Neural cell (in vitro differentiated cells): ENCODE data around the gene ADIPOQ. TPM values are rescaled to one million over a fixed set of nuclear protein-coding genes. Genes with fewer than 3 reads are reported as not detected.

ENCODE experiments used
- H2AFZ ChIP-seq: fragments of 200-600, 300-800 bp; sonication (generic), shearing (Covaris generic); 2 replicates; pipeline ENCODE4 v1.6.0; 2014; ENCODE audit warnings: low read depth, mild to moderate bottlenecking, antibody characterized with exemption, low read length, moderate library complexity
- H3F3A ChIP-seq: fragments of 200-600 bp; shearing (Covaris generic); 2 replicates; pipeline ENCODE4 v1.6.1; 2016; ENCODE audit warnings: mild to moderate bottlenecking, moderate library complexity, mixed read lengths, antibody characterized with exemption, low read length; ENCODE audit not compliant: insufficient read depth, poor library complexity, severe bottlenecking
- H3K27ac ChIP-seq: fragments of 200-600, 300-800 bp; sonication (generic), shearing (Covaris generic); 2 replicates; pipeline ENCODE4 v1.5.1; 2014; ENCODE audit warnings: mild to moderate bottlenecking, low read length, moderate library complexity
- H3K27me3 ChIP-seq: fragments of 300-800, 200-600 bp; sonication (generic), shearing (Covaris generic); 2 replicates; pipeline ENCODE4 v1.6.0; 2014; ENCODE audit warnings: mild to moderate bottlenecking, low read depth, low read length, moderate library complexity; ENCODE audit not compliant: insufficient read depth
- H3K36me3 ChIP-seq: fragments of 300-800, 200-600 bp; sonication (generic), shearing (Covaris generic); 2 replicates; pipeline ENCODE4 v1.5.1; 2014; ENCODE audit warnings: mild to moderate bottlenecking, antibody characterized with exemption, low read length, moderate library complexity; ENCODE audit not compliant: insufficient read depth
- H3K4me2 ChIP-seq: fragments of 300-800, 200-600 bp; sonication (generic), shearing (Covaris generic); 2 replicates; pipeline ENCODE4 v1.6.0; 2014; ENCODE audit warnings: mild to moderate bottlenecking, low read length
- H3K4me3 ChIP-seq: fragments of 300-800, 200-600 bp; sonication (generic), shearing (Covaris generic); 2 replicates; pipeline ENCODE4 v1.5.1; 2014; ENCODE audit warnings: mild to moderate bottlenecking, low read length, moderate library complexity
- H3K79me2 ChIP-seq: fragments of 200-600 bp; shearing (Covaris generic); replicated peaks from 2 replicates; pipeline ENCODE4 v1.6.0; 2014; ENCODE audit warnings: mild to moderate bottlenecking, low read length, moderate library complexity; ENCODE audit not compliant: insufficient read depth
- H3K9ac ChIP-seq: fragments of 300-800, 200-600 bp; sonication (generic), shearing (Covaris generic); 2 replicates; pipeline ENCODE4 v1.6.1; 2016; ENCODE audit warnings: mild to moderate bottlenecking, low read length, mixed read lengths
- H3K9me2 ChIP-seq: fragments of 200-600 bp; shearing (Covaris generic); 2 replicates; pipeline ENCODE4 v1.6.1; 2016; ENCODE audit warnings: mild to moderate bottlenecking, low read length, mixed read lengths; ENCODE audit not compliant: insufficient read depth
- H3K9me3 ChIP-seq: fragments of 200-600, 300-800 bp; sonication (generic), shearing (Covaris generic); 2 replicates; pipeline ENCODE4 v1.6.1; 2016; ENCODE audit warnings: mild to moderate bottlenecking, mixed run types, low read length, moderate library complexity, mixed read lengths
- H4K20me1 ChIP-seq: fragments of 200-600 bp; shearing (Covaris generic); 2 replicates; pipeline ENCODE4 v1.6.1; 2016; ENCODE audit warnings: mild to moderate bottlenecking, mixed run types; ENCODE audit not compliant: insufficient read depth
- CTCF ChIP-seq: fragments of 450-650 bp; IDR thresholded peaks from 2 replicates; pipeline ENCODE4 v1.5.1; 2014; ENCODE audit warnings: antibody characterized with exemption, mild to moderate bottlenecking, moderate library complexity; ENCODE audit not compliant: poor library complexity, severe bottlenecking
- EP300 ChIP-seq: fragments of 450-650 bp; conservative IDR thresholded peaks from 2 replicates; pipeline ENCODE4 v1.6.1; 2014; ENCODE audit warnings: antibody characterized with exemption, mild to moderate bottlenecking, moderate library complexity; ENCODE audit not compliant: poor library complexity, severe bottlenecking
- EZH2 ChIP-seq: fragments of 200-600, 300-800 bp; shearing (Covaris generic), sonication (generic); IDR thresholded peaks from 2 replicates; pipeline ENCODE4 v1.6.1; 2014; ENCODE audit warnings: antibody characterized with exemption, low read length, borderline replicate concordance, mild to moderate bottlenecking; ENCODE audit not compliant: insufficient read depth, poor library complexity, severe bottlenecking
- MXI1 ChIP-seq: fragments of 450-650 bp; conservative IDR thresholded peaks from 2 replicates; pipeline ENCODE4 v1.6.1; 2014; ENCODE audit warnings: antibody characterized with exemption, mild to moderate bottlenecking; ENCODE audit not compliant: poor library complexity, severe bottlenecking
- POLR2AphosphoS5 ChIP-seq: IDR thresholded peaks from 2 replicates; pipeline ENCODE4 v1.6.1; 2012
- RAD21 ChIP-seq: fragments of 450-650 bp; conservative IDR thresholded peaks from 2 replicates; pipeline ENCODE4 v1.6.1; 2014; ENCODE audit warnings: antibody characterized with exemption, mild to moderate bottlenecking, moderate library complexity
- REST ChIP-seq: IDR thresholded peaks from 2 replicates; pipeline ENCODE4 v1.6.1; 2012; ENCODE audit warnings: borderline replicate concordance
- SMC3 ChIP-seq: fragments of 450-650 bp; conservative IDR thresholded peaks from 2 replicates; pipeline ENCODE4 v1.6.1; 2014; ENCODE audit warnings: antibody characterized with exemption, mild to moderate bottlenecking, moderate library complexity; ENCODE audit not compliant: poor library complexity
- TAF1 ChIP-seq: IDR thresholded peaks from 2 replicates; pipeline ENCODE4 v1.6.1; 2012; ENCODE audit warnings: low read depth
- polyA plus RNA-seq: library from polyadenylated mRNA; depleted of rRNA; stranded (reverse); fragments of >200 nt; gene quantifications from 2 replicates; pipeline ENCODE4 v1.2.3, GENCODE V29; 2014

ADIPOQ gene
- polyA plus RNA-seq, 1 donor from 2014 or later: not detected

- H3K4me3 ChIP-seq: peak overlapping the region; percentile 74
- H3K4me2 ChIP-seq: no peak overlapping the region
- H3K27me3 ChIP-seq: peaks cover 54% of the 10 kb centered on the region
- H2AFZ ChIP-seq: no peak overlapping the region
- no peaks in the 10 kb centered on the region for H4K20me1 ChIP-seq
- no peak overlapping the region for H3K27ac ChIP-seq
- H3K36me3 ChIP-seq: no peaks in the 10 kb centered on the region
- H3K9ac ChIP-seq: peak overlapping the region; percentile 67
- H3K9me2 ChIP-seq: no peaks in the 10 kb centered on the region
- H3K9me3 ChIP-seq: no peaks in the 10 kb centered on the region
- TF ChIP-seq EP300 (no peak), RAD21 (no peak), CTCF (no peak)
- H3K79me2 ChIP-seq: no peaks in the 10 kb centered on the region
- no peaks in the 10 kb centered on the region for H3F3A ChIP-seq
Measured at GRCh38 chr3:186826410-186826975, 16.0 kb upstream of the ADIPOQ start.

GRCh38 chr3:186826976-186827857 lies 15.3 kb upstream of the ADIPOQ start:
- H3K4me3 ChIP-seq: peak overlapping the region; percentile 74

More at GRCh38 chr3:186826976-186827857, 15.3 kb upstream of the ADIPOQ start:
- H4K20me1 ChIP-seq: no peaks in the 10 kb centered on the region
- TF ChIP-seq SMC3: no peak
- peak; percentile 76 for TF ChIP-seq POLR2AphosphoS5
- TF ChIP-seq EZH2: no peak
- peak; percentile 47 for TF ChIP-seq MXI1
- peak; percentile 51 for TF ChIP-seq TAF1
- TF ChIP-seq RAD21: peak; percentile 23
- TF ChIP-seq CTCF: peak; percentile 23
- TF ChIP-seq REST: peak; percentile 46
- no peaks in the 10 kb centered on the region for H3K9me2 ChIP-seq
- H2AFZ ChIP-seq: peak overlapping the region; percentile 33
- no peak overlapping the region for H3K27ac ChIP-seq
- H3F3A ChIP-seq: no peaks in the 10 kb centered on the region
- no peaks in the 10 kb centered on the region for H3K36me3 ChIP-seq
- peaks cover 58% of the 10 kb centered on the region for H3K27me3 ChIP-seq
- H3K9me3 ChIP-seq: no peaks in the 10 kb centered on the region
- peak overlapping the region; percentile 67 for H3K9ac ChIP-seq
- no peaks in the 10 kb centered on the region for H3K79me2 ChIP-seq
- H3K4me2 ChIP-seq: peak overlapping the region; percentile 70
